Karpas-422 (cell line): ENCODE data around the gene KANK4. TPM values are rescaled to one million over a fixed set of nuclear protein-coding genes. Genes with fewer than 3 reads are reported as not detected.

Experiments used
- DNase-seq: peaks from one replicate; pipeline ENCODE4 v3.0.0-alpha.2; 2015
- H2AFZ ChIP-seq: fragments of 200-600 bp; sonication (generic); 2 replicates; pipeline ENCODE4 v1.6.1; 2014; ENCODE audit warnings: antibody characterized with exemption, low read length, mixed read lengths
- H3K27ac ChIP-seq: fragments of 200-600 bp; sonication (generic); 2 replicates; pipeline ENCODE4 v1.5.1; 2014; ENCODE audit warnings: mild to moderate bottlenecking, low read length, moderate library complexity
- H3K27me3 ChIP-seq: fragments of 200-600 bp; sonication (generic); 2 replicates; pipeline ENCODE4 v1.6.1; 2014; ENCODE audit warnings: low read length, mixed read lengths
- H3K36me3 ChIP-seq: fragments of 200-600 bp; sonication (generic); 2 replicates; pipeline ENCODE4 v1.6.1; 2014; ENCODE audit warnings: low read length, mixed read lengths; ENCODE audit not compliant: insufficient read depth
- H3K4me1 ChIP-seq: fragments of 200-600 bp; sonication (generic); 2 replicates; pipeline ENCODE4 v1.6.1; 2014; ENCODE audit warnings: mild to moderate bottlenecking, low read length, mixed read lengths
- H3K4me2 ChIP-seq: fragments of 200-600 bp; sonication (generic); 2 replicates; pipeline ENCODE4 v1.6.1; 2014; ENCODE audit warnings: low read length, low read depth, mild to moderate bottlenecking; ENCODE audit not compliant: poor library complexity, severe bottlenecking
- H3K4me3 ChIP-seq: fragments of 200-600 bp; sonication (generic); 2 replicates; pipeline ENCODE4 v1.5.1; 2014; ENCODE audit warnings: mild to moderate bottlenecking, antibody characterized with exemption, low read length, mixed read lengths
- H3K79me2 ChIP-seq: fragments of 200-600 bp; sonication (generic); 2 replicates; pipeline ENCODE4 v1.6.1; 2014; ENCODE audit warnings: mild to moderate bottlenecking, low read length, mixed read lengths
- H3K9ac ChIP-seq: fragments of 200-600 bp; sonication (generic); 2 replicates; pipeline ENCODE4 v1.6.0; 2014; ENCODE audit warnings: low read length
- H3K9me2 ChIP-seq: fragments of 200-600 bp; sonication (generic), shearing (Covaris generic); replicated peaks from 2 replicates; pipeline ENCODE4 v1.6.0; 2014; ENCODE audit warnings: mild to moderate bottlenecking, low read length, moderate library complexity; ENCODE audit not compliant: insufficient read depth
- H3K9me3 ChIP-seq: fragments of 300-700, 200-600 bp; sonication (generic); 2 replicates; pipeline ENCODE4 v1.6.1; 2014; ENCODE audit warnings: low read length, mixed read lengths
- H4K20me1 ChIP-seq: fragments of 200-600 bp; sonication (generic); 2 replicates; pipeline ENCODE4 v1.6.1; 2014; ENCODE audit warnings: mild to moderate bottlenecking, antibody characterized with exemption, low read length, low read depth; ENCODE audit not compliant: insufficient read depth
- total RNA-seq: library from RNA; depleted of rRNA; stranded (reverse); fragments of >200 nt; shearing (Covaris generic); gene quantifications from 2 replicates; pipeline ENCODE4 v1.2.3, GENCODE V29; 2014; ENCODE audit warnings: low replicate concordance

The KANK4 gene
- total RNA-seq, 1 experiment from 2014 or later = 0.60 TPM

DNA sequence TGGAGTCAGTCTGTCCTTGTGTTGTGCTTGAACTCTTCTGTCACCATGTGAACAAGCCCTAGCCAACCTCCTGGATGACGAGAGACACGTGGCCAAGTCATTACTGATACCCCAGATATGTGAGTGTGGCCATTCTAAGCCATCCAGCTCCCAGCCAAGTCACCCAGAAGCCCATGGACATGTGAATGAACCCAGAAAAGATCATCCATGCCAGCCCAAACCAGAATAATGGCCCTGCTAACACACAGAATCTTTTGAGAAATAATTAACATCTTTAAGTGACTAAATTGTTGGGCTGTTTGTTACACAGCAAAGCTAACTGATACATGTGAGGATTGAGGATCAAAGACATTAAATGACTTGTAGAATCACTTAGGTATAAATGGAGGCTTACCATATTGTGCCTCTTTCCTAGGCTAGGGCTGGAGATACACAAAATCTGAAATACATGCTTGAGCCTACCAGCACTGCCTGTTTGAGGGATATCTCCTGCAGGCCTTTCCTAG, 38.2 kb downstream of the KANK4 start:
- Histone ChIP-seq H3K79me2 (no peaks in the 10 kb centered on the region), H2AFZ (no peak overlapping the region), H3K4me3 (no peak overlapping the region), H3K9me3 (no peaks in the 10 kb centered on the region; the same call in 1 of the 2 replicates), H3K9me2 (no peaks in the 10 kb centered on the region), H3K4me2 (no peak overlapping the region), H3K27ac (no peak overlapping the region), H3K4me1 (no peaks in the 10 kb centered on the region), H3K9ac (no peak overlapping the region), H3K36me3 (no peaks in the 10 kb centered on the region), H4K20me1 (no peaks in the 10 kb centered on the region), H3K27me3 (no peaks in the 10 kb centered on the region; the same call in 1 of the 2 replicates)
- no peak for DNase-seq

DNA sequence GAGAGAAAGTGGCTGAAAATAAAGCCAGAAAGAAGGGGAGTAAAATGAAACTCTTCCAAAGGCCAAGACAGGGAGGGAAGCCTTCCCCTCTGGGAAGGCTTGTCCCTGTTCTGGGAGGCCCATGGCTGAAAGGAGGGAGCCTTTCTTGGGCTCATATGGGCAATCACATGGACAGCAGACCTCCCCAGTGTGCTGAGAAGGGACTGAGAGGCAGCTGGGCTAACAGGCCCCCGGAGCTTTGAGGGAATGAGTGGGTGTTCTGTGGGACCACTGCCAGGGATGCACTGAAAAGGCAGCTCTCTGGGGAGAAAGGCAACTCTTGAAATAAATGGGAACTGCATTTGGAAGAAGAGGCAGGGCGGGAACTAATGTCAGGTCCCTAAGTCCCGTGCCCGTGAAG, 39.1 kb downstream of the KANK4 start:
- Histone ChIP-seq H3K36me3 (no peaks in the 10 kb centered on the region), H3K9me2 (no peaks in the 10 kb centered on the region), H3K79me2 (no peaks in the 10 kb centered on the region), H3K27ac (no peak overlapping the region), H4K20me1 (no peaks in the 10 kb centered on the region), H3K9ac (no peak overlapping the region), H3K4me2 (no peak overlapping the region), H3K9me3 (no peaks in the 10 kb centered on the region; the same call in 1 of the 2 replicates), H2AFZ (no peak overlapping the region), H3K4me1 (no peaks in the 10 kb centered on the region), H3K4me3 (no peak overlapping the region), H3K27me3 (no peaks in the 10 kb centered on the region; the same call in 1 of the 2 replicates)
- DNase-seq = no peak

DNA sequence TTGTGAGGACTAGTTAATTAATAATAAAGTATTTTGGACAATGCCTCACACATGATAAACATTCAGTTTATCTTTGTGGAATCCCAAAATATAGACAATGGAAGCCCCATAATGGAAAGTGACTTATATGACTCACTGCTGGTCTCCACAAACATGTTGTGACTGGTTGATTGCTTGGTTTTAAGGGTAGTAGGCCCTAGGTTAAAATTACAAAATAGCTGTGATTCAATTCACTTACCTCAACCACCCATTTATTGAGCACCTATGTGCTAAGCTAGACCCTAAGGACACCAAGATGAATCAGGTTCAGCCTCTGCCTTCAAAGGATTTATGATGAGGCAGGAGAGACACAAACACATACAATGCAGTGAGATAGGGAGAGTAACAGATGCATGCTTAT, 42.4 kb downstream of the KANK4 start:
- H3K27me3 ChIP-seq = no peaks in the 10 kb centered on the region; the same call in 1 of the 2 replicates
- DNase-seq = no peak
- H3K4me1 ChIP-seq = peaks cover 22% of the 10 kb centered on the region
- no peaks in the 10 kb centered on the region for H3K79me2 ChIP-seq
- no peak overlapping the region for H3K27ac ChIP-seq
- H3K9me2 ChIP-seq = no peaks in the 10 kb centered on the region
- H3K36me3 ChIP-seq = no peaks in the 10 kb centered on the region
- no peak overlapping the region for H3K4me3 ChIP-seq
- H4K20me1 ChIP-seq = no peaks in the 10 kb centered on the region
- H3K9me3 ChIP-seq = no peaks in the 10 kb centered on the region; the same call in 1 of the 2 replicates
- no peak overlapping the region for H3K4me2 ChIP-seq
- H2AFZ ChIP-seq = no peak overlapping the region
- H3K9ac ChIP-seq = no peak overlapping the region

DNA sequence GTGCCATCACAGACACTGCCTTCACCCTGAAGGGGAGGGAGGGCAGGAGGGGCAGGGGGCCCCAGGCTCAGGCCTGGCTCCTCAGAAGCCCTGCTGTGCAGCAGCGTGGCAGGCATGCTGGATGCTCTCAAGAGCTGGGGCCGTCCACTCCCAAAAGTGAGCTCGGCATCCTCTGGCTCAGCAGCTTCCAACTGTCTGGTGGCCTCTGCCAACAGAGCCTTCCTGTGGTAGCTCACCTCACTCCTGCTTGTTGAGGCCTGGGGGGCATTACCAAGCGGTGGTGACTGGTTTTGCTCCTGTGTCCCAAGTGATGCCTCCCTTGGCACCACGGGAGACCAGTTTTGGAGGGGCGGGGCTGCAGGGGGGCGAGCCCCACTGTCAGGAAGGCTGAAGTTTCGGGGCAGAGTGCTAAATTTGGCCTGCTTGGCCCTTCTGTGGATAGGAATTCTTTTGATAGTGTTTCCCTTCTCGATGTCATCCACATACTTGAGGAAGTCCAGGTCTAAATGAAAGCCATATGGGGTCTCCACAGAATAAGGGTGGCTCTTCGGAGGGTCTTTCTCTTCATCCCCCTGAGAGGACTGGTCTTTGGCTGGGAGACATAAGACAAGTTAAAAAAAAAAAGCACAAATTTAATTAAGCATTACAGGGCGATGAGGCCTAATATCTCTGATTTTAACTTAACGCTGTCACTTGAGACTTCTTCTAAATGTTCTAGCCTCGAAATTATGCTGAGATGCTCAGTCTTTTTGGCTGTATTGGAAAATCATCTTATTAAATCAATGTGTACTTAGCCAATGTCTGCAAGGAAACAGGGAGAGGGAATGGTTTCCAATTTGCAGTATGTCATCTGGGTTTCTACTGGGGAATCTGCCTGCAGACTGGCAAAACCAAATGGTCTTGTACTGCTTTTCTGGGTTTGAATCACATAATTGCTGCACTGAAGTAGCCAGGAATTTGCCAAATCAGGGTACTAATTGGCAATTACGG, 44.4 kb downstream of the KANK4 start:
- DNase-seq = no peak
- Histone ChIP-seq H2AFZ (no peak overlapping the region), H3K9me2 (no peaks in the 10 kb centered on the region), H3K4me1 (peaks cover 38% of the 10 kb centered on the region), H3K4me3 (no peak overlapping the region), H3K27me3 (no peaks in the 10 kb centered on the region), H3K9me3 (no peaks in the 10 kb centered on the region), H3K9ac (no peak overlapping the region), H3K36me3 (no peaks in the 10 kb centered on the region), H3K27ac (no peak overlapping the region), H3K79me2 (no peaks in the 10 kb centered on the region), H3K4me2 (no peak overlapping the region), H4K20me1 (no peaks in the 10 kb centered on the region)

DNA sequence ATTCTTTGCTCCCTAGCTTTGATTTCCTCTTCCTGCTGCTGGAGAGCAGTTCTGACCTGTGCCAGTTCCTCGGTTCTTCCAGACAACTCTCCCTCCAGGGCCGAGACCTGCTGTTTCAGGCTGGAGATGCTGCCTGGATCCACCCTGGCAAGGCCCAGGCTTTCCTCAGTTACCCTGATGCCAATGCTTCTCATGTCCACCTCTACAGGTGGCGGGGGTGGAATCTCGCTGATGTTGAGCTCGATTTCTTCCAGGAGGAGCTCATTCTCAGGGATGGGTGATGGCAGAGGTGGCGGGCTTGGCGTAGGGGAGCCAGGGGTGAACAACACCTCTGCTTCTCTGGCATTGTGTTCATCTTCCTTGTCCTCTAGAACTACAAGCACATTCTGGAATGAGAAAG, 45.3 kb downstream of the KANK4 start:
- no peak overlapping the region for H3K4me3 ChIP-seq
- no peaks in the 10 kb centered on the region for H3K79me2 ChIP-seq
- H3K27ac ChIP-seq = no peak overlapping the region
- no peaks in the 10 kb centered on the region for H3K9me2 ChIP-seq
- no peaks in the 10 kb centered on the region for H3K27me3 ChIP-seq
- H3K4me1 ChIP-seq = peaks cover 38% of the 10 kb centered on the region
- H2AFZ ChIP-seq = no peak overlapping the region
- no peak for DNase-seq
- H3K9ac ChIP-seq = no peak overlapping the region
- H4K20me1 ChIP-seq = no peaks in the 10 kb centered on the region
- H3K9me3 ChIP-seq = no peaks in the 10 kb centered on the region
- no peak overlapping the region for H3K4me2 ChIP-seq
- H3K36me3 ChIP-seq = no peaks in the 10 kb centered on the region

DNA sequence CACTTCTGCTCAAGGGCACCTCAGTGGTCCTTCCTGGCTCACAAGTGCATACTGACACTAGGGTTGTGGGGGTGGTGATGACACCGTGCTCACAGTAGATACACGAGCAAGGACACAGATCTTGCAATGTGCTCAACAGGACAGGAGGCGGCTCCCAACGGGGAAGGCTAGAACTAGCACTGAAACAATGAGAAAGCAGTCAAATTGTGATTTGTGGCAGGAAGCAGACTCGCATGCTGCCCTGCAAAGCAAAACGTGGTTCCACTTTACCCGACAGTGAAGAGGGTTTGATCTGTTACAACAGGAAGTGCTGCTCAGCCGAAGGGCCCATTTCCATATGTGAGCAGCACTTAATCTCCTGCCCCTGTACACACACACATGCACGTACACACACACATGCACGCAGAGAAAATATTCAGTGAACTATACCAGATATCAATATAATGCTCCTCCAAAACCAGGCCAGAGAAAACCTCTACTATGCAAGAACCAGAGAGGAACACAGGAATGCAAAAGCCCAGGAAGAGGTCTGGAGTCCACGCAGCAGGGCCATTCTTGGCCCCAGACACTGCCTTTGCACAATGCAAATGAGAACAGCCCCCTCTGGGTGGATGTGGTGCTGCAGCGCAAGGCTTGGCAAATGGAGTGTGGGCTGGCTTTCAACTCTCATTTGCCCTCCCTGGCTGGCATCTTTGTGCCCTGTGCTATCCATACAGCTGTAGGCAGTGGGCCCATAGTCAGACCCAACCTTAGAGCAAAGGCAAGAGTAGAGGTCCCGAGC, 47.1 kb downstream of the KANK4 start:
- peak overlapping the region; percentile 91 for H3K27ac ChIP-seq
- H3K36me3 ChIP-seq = no peaks in the 10 kb centered on the region
- H3K4me2 ChIP-seq = peak overlapping the region; percentile 69
- peak; percentile 95 for DNase-seq
- H3K27me3 ChIP-seq = no peaks in the 10 kb centered on the region
- H2AFZ ChIP-seq = peak overlapping the region; percentile 68; the same call in 1 of the 2 replicates
- peak overlapping the region; percentile 43 for H3K4me3 ChIP-seq
- H3K79me2 ChIP-seq = no peaks in the 10 kb centered on the region
- H3K9me2 ChIP-seq = no peaks in the 10 kb centered on the region
- peak overlapping the region; percentile 51 for H3K9ac ChIP-seq
- peaks cover 38% of the 10 kb centered on the region for H3K4me1 ChIP-seq
- no peaks in the 10 kb centered on the region for H3K9me3 ChIP-seq
- no peaks in the 10 kb centered on the region for H4K20me1 ChIP-seq

DNA sequence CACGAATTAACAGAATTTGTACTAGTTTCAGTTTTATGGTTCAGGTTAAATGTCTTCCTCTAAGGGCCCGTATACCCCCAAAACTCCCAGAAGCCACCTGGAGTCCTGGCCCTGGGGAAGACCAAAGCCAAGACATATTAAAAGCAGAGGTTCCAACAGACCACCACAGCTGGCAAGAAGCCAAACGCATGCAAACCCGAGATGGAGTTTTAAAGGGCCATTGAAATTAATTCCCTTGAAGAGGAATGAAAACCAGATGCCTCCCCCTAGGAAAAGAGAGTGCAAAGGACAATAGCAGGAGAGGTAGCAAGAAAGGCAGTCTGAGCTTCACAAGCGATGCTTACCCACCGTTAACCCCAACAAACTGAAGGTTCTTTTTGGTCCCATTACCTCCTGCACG, 48.1 kb downstream of the KANK4 start:
- DNase-seq = peak; percentile 62
- no peaks in the 10 kb centered on the region for H3K9me3 ChIP-seq
- H3K27ac ChIP-seq = peak overlapping the region; percentile 91
- H3K4me1 ChIP-seq = peaks cover 38% of the 10 kb centered on the region
- H3K9me2 ChIP-seq = no peaks in the 10 kb centered on the region
- no peaks in the 10 kb centered on the region for H3K27me3 ChIP-seq
- peak overlapping the region; percentile 21; the same call in 1 of the 2 replicates for H3K4me3 ChIP-seq
- H2AFZ ChIP-seq = peak overlapping the region; percentile 68
- no peaks in the 10 kb centered on the region for H3K79me2 ChIP-seq
- no peaks in the 10 kb centered on the region for H4K20me1 ChIP-seq
- H3K4me2 ChIP-seq = peak overlapping the region; percentile 69
- peak overlapping the region; percentile 39; the same call in 1 of the 2 replicates for H3K9ac ChIP-seq
- no peaks in the 10 kb centered on the region for H3K36me3 ChIP-seq
